Ishikawa (cell line): ENCODE results near the gene TMEM266.

ENCODE experiments used
- CEBPB ChIP-seq: IDR thresholded peaks from 2 replicates; pipeline ENCODE4 v1.6.1; 2012
- CREB1 ChIP-seq: IDR thresholded peaks from 2 replicates; pipeline ENCODE4 v1.6.1; 2012; ENCODE audit warnings: low read depth
- EGR1 ChIP-seq: IDR thresholded peaks from 2 replicates; pipeline ENCODE4 v1.6.1; 2012
- EP300 ChIP-seq: IDR thresholded peaks from 2 replicates; pipeline ENCODE4 v1.6.1; 2012; ENCODE audit warnings: borderline replicate concordance
- FOXM1 ChIP-seq: IDR thresholded peaks from 2 replicates; pipeline ENCODE4 v1.6.1; 2012; ENCODE audit warnings: low read depth, borderline replicate concordance
- NFIC ChIP-seq: IDR thresholded peaks from 2 replicates; pipeline ENCODE4 v1.6.1; 2012
- RAD21 ChIP-seq: IDR thresholded peaks from 2 replicates; pipeline ENCODE4 v1.6.1; 2012; ENCODE audit warnings: low read depth
- TAF1 ChIP-seq: IDR thresholded peaks from 2 replicates; pipeline ENCODE4 v1.6.1; 2012; ENCODE audit warnings: low read depth, mild to moderate bottlenecking
- TCF12 ChIP-seq: IDR thresholded peaks from 2 replicates; pipeline ENCODE4 v1.6.1; 2012; ENCODE audit warnings: low read depth
- TEAD4 ChIP-seq: IDR thresholded peaks from 2 replicates; pipeline ENCODE4 v1.6.1; 2012
- USF1 ChIP-seq: IDR thresholded peaks from 2 replicates; pipeline ENCODE4 v1.6.1; 2012
- ZBTB7A ChIP-seq: IDR thresholded peaks from 2 replicates; pipeline ENCODE4 v1.6.1; 2012; ENCODE audit warnings: low read depth
- TF ChIP-seq, protein P1 (sequence below): IDR thresholded peaks from 2 replicates; pipeline ENCODE4 v1.6.1; 2012; ENCODE audit warnings: low read depth, mild to moderate bottlenecking
- TF ChIP-seq, protein P2 (sequence below): IDR thresholded peaks from 2 replicates; pipeline ENCODE4 v1.6.1; 2012

Gene TMEM266

DNA sequence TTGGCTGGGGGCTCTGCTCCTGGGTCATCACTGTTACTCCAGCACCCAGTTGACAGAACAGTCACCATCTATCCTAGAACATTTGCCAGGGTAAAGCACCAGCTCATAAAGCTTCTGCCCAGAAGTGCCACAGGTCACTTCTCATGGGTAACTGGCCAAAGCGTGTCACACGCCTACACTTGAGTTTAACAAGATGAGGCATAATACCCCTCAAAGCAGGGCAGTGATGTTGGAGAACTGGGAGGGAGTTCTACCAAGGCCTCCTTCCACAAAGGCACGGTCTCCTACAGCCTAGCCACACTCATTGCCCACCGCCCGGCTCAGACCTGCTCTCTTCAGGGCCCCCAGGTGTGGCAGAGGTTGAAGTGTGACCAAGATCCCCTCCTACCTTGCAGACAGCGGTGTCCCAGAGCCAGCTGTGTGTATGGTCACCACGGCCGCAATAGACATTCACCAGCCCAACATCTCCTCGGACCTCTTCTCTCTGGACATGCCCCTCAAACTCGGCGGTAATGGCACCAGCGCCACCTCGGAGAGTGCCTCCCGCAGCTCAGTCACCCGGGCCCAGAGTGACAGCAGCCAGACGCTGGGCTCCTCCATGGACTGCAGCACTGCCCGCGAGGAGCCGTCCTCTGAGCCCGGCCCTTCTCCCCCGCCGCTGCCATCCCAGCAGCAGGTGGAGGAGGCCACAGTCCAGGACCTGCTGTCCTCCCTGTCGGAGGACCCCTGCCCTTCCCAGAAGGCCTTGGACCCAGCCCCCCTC lies 143.7 kb downstream of the TMEM266 start:
- TF ChIP-seq ZBTB7A (no peak), TAF1 (no peak), EGR1 (no peak), TCF12 (no peak), USF1 (no peak), NFIC (no peak), EP300 (no peak), RAD21 (no peak), CREB1 (no peak), CEBPB (no peak)
- TF ChIP-seq, protein P1, sequence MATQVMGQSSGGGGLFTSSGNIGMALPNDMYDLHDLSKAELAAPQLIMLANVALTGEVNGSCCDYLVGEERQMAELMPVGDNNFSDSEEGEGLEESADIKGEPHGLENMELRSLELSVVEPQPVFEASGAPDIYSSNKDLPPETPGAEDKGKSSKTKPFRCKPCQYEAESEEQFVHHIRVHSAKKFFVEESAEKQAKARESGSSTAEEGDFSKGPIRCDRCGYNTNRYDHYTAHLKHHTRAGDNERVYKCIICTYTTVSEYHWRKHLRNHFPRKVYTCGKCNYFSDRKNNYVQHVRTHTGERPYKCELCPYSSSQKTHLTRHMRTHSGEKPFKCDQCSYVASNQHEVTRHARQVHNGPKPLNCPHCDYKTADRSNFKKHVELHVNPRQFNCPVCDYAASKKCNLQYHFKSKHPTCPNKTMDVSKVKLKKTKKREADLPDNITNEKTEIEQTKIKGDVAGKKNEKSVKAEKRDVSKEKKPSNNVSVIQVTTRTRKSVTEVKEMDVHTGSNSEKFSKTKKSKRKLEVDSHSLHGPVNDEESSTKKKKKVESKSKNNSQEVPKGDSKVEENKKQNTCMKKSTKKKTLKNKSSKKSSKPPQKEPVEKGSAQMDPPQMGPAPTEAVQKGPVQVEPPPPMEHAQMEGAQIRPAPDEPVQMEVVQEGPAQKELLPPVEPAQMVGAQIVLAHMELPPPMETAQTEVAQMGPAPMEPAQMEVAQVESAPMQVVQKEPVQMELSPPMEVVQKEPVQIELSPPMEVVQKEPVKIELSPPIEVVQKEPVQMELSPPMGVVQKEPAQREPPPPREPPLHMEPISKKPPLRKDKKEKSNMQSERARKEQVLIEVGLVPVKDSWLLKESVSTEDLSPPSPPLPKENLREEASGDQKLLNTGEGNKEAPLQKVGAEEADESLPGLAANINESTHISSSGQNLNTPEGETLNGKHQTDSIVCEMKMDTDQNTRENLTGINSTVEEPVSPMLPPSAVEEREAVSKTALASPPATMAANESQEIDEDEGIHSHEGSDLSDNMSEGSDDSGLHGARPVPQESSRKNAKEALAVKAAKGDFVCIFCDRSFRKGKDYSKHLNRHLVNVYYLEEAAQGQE = no peak

GRCh38 chr15:76204109-76204845 lies 144.5 kb downstream of the TMEM266 start:
- no peak for TF ChIP-seq TEAD4

DNA sequence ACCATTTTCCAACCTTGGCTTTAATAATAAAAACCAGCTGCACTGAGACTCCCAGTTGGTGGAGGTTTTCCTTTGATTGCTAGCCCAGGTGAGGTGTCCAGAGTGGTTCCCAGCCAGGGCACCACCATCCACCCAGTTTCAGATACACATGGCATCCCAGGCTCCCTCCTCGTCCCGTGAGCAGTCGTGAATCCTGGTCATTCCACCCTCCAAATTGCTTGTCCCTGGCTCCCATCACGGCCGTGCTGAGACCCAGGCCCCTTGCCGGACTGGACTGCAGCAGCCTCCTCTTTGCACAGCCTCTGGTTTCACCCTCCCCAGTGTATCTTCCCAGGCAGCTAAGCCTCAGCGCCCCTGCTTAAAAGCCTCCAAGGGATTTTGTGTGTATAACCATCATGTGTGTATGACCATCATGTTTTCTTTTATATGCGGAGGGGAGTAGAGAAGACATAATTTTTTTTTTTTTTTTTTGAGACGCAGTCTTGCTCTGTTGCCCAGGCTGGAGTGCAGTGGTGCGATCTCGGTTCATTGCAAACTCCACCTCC lies 145.2 kb downstream of the TMEM266 start:
- TF ChIP-seq ZBTB7A (no peak), RAD21 (no peak), TAF1 (no peak), NFIC (no peak), CEBPB (no peak), TCF12 (no peak), FOXM1 (no peak), USF1 (no peak), TEAD4 (no peak)

GRCh38 chr15:76206325-76206976 lies 146.7 kb downstream of the TMEM266 start:
- TF ChIP-seq NFIC (peak; percentile 92), CREB1 (no peak)

GRCh38 chr15:76208084-76208785 lies 148.4 kb downstream of the TMEM266 start:
- TF ChIP-seq, protein P2, sequence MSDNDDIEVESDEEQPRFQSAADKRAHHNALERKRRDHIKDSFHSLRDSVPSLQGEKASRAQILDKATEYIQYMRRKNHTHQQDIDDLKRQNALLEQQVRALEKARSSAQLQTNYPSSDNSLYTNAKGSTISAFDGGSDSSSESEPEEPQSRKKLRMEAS = no peak
- TF ChIP-seq USF1 (no peak), TCF12 (no peak), TEAD4 (no peak), EP300 (no peak), CEBPB (no peak), NFIC (no peak), ZBTB7A (no peak), RAD21 (no peak)
- TF ChIP-seq, protein P1 = no peak
